ENCODE results near the gene IL1A.
"Not testable (repeated sequence)": the region's sequence is repeated elsewhere in the genome, so short reads cannot be mapped to it uniquely, and the experiment has no call there.

The IL1A gene

GRCh38 chr2:112784199-112785189, at the start of gene IL1A:
Gene IL1A (minus strand): TSS chr2:112784493. CDS start chr2:112783770, 723 bp downstream.
- DNase-seq (ENCODE audit: low read depth) = no peak

- DNase-seq (ENCODE audit: low read depth) = no peak
These were observed 49.7 kb upstream of the IL1A start for GRCh38 chr2:112833976-112834375.

- DNase-seq (ENCODE audit: low read depth) = not testable (repeated sequence)
These were observed 49.3 kb upstream of the IL1A start for GRCh38 chr2:112833639-112833931.

GRCh38 chr2:112832841-112833638, 48.7 kb upstream of the IL1A start:
- no peak for DNase-seq (ENCODE audit: low read depth)

GRCh38 chr2:112831946-112832840, 47.9 kb upstream of the IL1A start:
- no peak for DNase-seq (ENCODE audit: low read depth)

- no peak for DNase-seq (ENCODE audit: low read depth)
These were observed 47.2 kb upstream of the IL1A start for GRCh38 chr2:112831513-112831845.

- no peak for DNase-seq (ENCODE audit: low read depth)
These were observed 46.6 kb upstream of the IL1A start for GRCh38 chr2:112830682-112831512.

GRCh38 chr2:112829961-112830681, 45.8 kb upstream of the IL1A start:
- DNase-seq (ENCODE audit: low read depth) = no peak

GRCh38 chr2:112829101-112829960, 45.0 kb upstream of the IL1A start:
- DNase-seq (ENCODE audit: low read depth) = no peak

GRCh38 chr2:112828251-112828691, 44.0 kb upstream of the IL1A start:
- no peak for DNase-seq (ENCODE audit: low read depth)

- no peak for DNase-seq (ENCODE audit: low read depth)
These were observed 43.4 kb upstream of the IL1A start for GRCh38 chr2:112827604-112828185.

GRCh38 chr2:112827009-112827408, 42.7 kb upstream of the IL1A start:
- DNase-seq (ENCODE audit: low read depth) = no peak

GRCh38 chr2:112825706-112826105, 41.4 kb upstream of the IL1A start:
- no peak for DNase-seq (ENCODE audit: low read depth)

GRCh38 chr2:112824694-112825085, 40.4 kb upstream of the IL1A start:
- DNase-seq (ENCODE audit: low read depth) = no peak

GRCh38 chr2:112821682-112822081, 37.4 kb upstream of the IL1A start:
- no peak for DNase-seq (ENCODE audit: low read depth)

GRCh38 chr2:112821142-112821541, 36.8 kb upstream of the IL1A start:
- DNase-seq (ENCODE audit: low read depth) = no peak

- DNase-seq (ENCODE audit: low read depth) = no peak
These were observed 36.0 kb upstream of the IL1A start for GRCh38 chr2:112820343-112820742.

GRCh38 chr2:112819081-112819480, 34.8 kb upstream of the IL1A start:
- DNase-seq (ENCODE audit: low read depth) = no peak
